ENCODE data around the gene FLT3.

GRCh38 chr13:28138756-28139470 lies 38.5 kb upstream of the FLT3 start:
- peak in 3 of 4 donors; percentile 5 to 88 (median 49) for TF ChIP-seq POLR2A (IDR thresholded peaks at IDR 0.05)
- TF ChIP-seq CTCF (IDR thresholded peaks at IDR 0.05), result no peak
